GM19328 (cell line): ENCODE data around the gene CCDC85B.

Experiments
- ATAC-seq: cut with Tn5 transposase; IDR thresholded peaks from one replicate; pipeline ENCODE4 v1.9.1; 2021; ENCODE audit warnings: mild to moderate bottlenecking, moderate library complexity; ENCODE audit not compliant: unreplicated experiment

Gene CCDC85B

GRCh38 chr11:65903715-65904114 is 13.2 kb downstream of the CCDC85B start:
- ATAC-seq = no peak

- ATAC-seq = no peak
Measured at GRCh38 chr11:65906602-65907001, 16.1 kb downstream of the CCDC85B start.

- ATAC-seq = no peak
Measured at GRCh38 chr11:65907878-65908277, 17.4 kb downstream of the CCDC85B start.

- ATAC-seq = no peak
Measured at GRCh38 chr11:65911682-65912568, 21.5 kb downstream of the CCDC85B start.

- ATAC-seq = no peak
Measured at GRCh38 chr11:65912845-65913244, 22.4 kb downstream of the CCDC85B start.

- ATAC-seq = no peak
Measured at GRCh38 chr11:65915101-65915820, 24.8 kb downstream of the CCDC85B start.

GRCh38 chr11:65915821-65916251 is 25.4 kb downstream of the CCDC85B start:
- no peak for ATAC-seq

- ATAC-seq = no peak
Measured at GRCh38 chr11:65916391-65916790, 25.9 kb downstream of the CCDC85B start.

GRCh38 chr11:65917077-65917433 is 26.6 kb downstream of the CCDC85B start:
- ATAC-seq = no peak

- ATAC-seq = no peak
Measured at GRCh38 chr11:65917434-65918210, 27.1 kb downstream of the CCDC85B start.

- ATAC-seq = peak; percentile 43
Measured at GRCh38 chr11:65918211-65919140, 28.0 kb downstream of the CCDC85B start, which contains the start of gene C11orf68. TSS of gene C11orf68 (minus strand) at chr11:65919062. CDS start at chr11:65919031, 31 bp downstream.

- ATAC-seq = peak; percentile 70
Measured at GRCh38 chr11:65919141-65919572, 28.7 kb downstream of the CCDC85B start, which contains the start of gene DRAP1. TSS of gene DRAP1 (plus strand) at chr11:65919426. CDS start at chr11:65919502, 76 bp downstream.

- ATAC-seq = peak; percentile 34
Measured at GRCh38 chr11:65919573-65920371, 29.3 kb downstream of the CCDC85B start.

GRCh38 chr11:65920372-65920802 is 29.9 kb downstream of the CCDC85B start:
- ATAC-seq = no peak

GRCh38 chr11:65921033-65921555 is 30.6 kb downstream of the CCDC85B start:
- no peak for ATAC-seq

- no peak for ATAC-seq
Measured at GRCh38 chr11:65921876-65922275, 31.4 kb downstream of the CCDC85B start.

- ATAC-seq = no peak
Measured at GRCh38 chr11:65922565-65922964, 32.1 kb downstream of the CCDC85B start.

GRCh38 chr11:65925397-65925796 is 34.9 kb downstream of the CCDC85B start:
- ATAC-seq = no peak

GRCh38 chr11:65927904-65928397 is 37.5 kb downstream of the CCDC85B start:
- ATAC-seq = no peak
